Peyer's patch (tissue), 4 donors: ENCODE data around the gene PTOV1. TPM values are rescaled to one million over a fixed set of nuclear protein-coding genes. Genes with fewer than 3 reads are reported as not detected.

Experiments used
- DNase-seq, 3 donors: peaks; one replicate each; pipeline ENCODE4 v3.0.0-alpha.2; 2017 to 2019
- H3K27ac ChIP-seq, 4 donors: fragments of 200-600 bp; sonication (generic); one replicate each; pipeline ENCODE4 v1.5.1; 2016 to 2019
- H3K27me3 ChIP-seq, 2 donors: fragments of 200-600 bp; sonication (generic); one replicate each; pipeline ENCODE4 v1.5.1; 2019
- H3K36me3 ChIP-seq, 3 donors: fragments of 200-600 bp; sonication (generic); one replicate each; pipeline ENCODE4 v1.5.1; 2016 to 2019
- H3K4me1 ChIP-seq, 4 donors: fragments of 200-600 bp; sonication (generic); one replicate each; pipeline ENCODE4 v1.5.1; 2016 to 2019
- H3K4me3 ChIP-seq, 4 donors: fragments of 200-600 bp; sonication (generic); 1 replicate in 3 of 4; 2 replicates in 1 of 4; pipeline ENCODE4 v1.5.1; 2016 to 2019; ENCODE audit warnings: mild to moderate bottlenecking in 1 of 4
- H3K9me3 ChIP-seq, 4 donors: fragments of 200-600 bp; sonication (generic); one replicate each; pipeline ENCODE4 v1.5.1; 2016 to 2019; ENCODE audit warnings: mild to moderate bottlenecking in 1 of 4
- CTCF ChIP-seq, 6 experiments: fragments of 450-650 bp in 4 of 6; fragments of 200-600 bp in 2 of 6; sonication (generic) in 1 of 6; IDR thresholded peaks; one replicate each; pipeline ENCODE4 v1.5.1; 2017 to 2019; ENCODE audit warnings: antibody characterized with exemption in 6 of 6, mild to moderate bottlenecking in 3 of 6, moderate library complexity in 1 of 6
- POLR2A ChIP-seq, 2 donors: fragments of 450-650 bp; IDR thresholded peaks; one replicate each; pipeline ENCODE4 v1.5.1; 2017; ENCODE audit warnings: antibody characterized with exemption in 2 of 2, mild to moderate bottlenecking in 2 of 2, moderate library complexity in 2 of 2
- total RNA-seq, 4 donors: library from RNA; depleted of rRNA; stranded (reverse); fragments of >200 nt; gene quantifications; one replicate each; pipeline ENCODE4 v1.1.0, GENCODE V29; 2016

The PTOV1 gene
- total RNA-seq, 4 donors from 2014 or later = 80.0 to 153 (median 95.9) TPM

GRCh38 chr19:49895566-49896297 lies 44.8 kb downstream of the PTOV1 start:
- DNase-seq = no peak
- Histone ChIP-seq H3K4me1 (peaks cover 0 to 25% (median 16%) of the 10 kb centered on the region in 4 donors), H3K27ac (peak overlapping the region in 1 of 4 donors; percentile 72), H3K27me3 (no peaks in the 10 kb centered on the region), H3K36me3 (no peaks in the 10 kb centered on the region), H3K9me3 (no peaks in the 10 kb centered on the region), H3K4me3 (no peak overlapping the region)
- no peak for TF ChIP-seq CTCF (IDR thresholded peaks at IDR 0.05)
- TF ChIP-seq POLR2A (IDR thresholded peaks at IDR 0.05) = no peak

GRCh38 chr19:49896863-49897621 lies 46.1 kb downstream of the PTOV1 start, which contains the start of gene IL4I1:
IL4I1 (minus strand) TSS chr19:49896887; CDS start chr19:49896160, 727 bp downstream.
- no peaks in the 10 kb centered on the region for H3K27me3 ChIP-seq
- peak within 1 kb of the TSS in 3 of 4 donors; percentile 15 to 30 (median 29) for H3K4me3 ChIP-seq
- TF ChIP-seq POLR2A (IDR thresholded peaks at IDR 0.05) (no peak), CTCF (IDR thresholded peaks at IDR 0.05) (no peak)
- DNase-seq = peak in 2 of 3 donors; percentile 67 to 78
- H3K27ac ChIP-seq = peak within 1 kb of the TSS; percentile 42 to 73 (median 68)
- H3K36me3 ChIP-seq = no peaks in the 10 kb centered on the region
- H3K4me1 ChIP-seq = peaks cover 0 to 25% (median 15%) of the 10 kb centered on the region in 4 donors
- no peaks in the 10 kb centered on the region for H3K9me3 ChIP-seq

GRCh38 chr19:49904136-49904535 lies 53.2 kb downstream of the PTOV1 start:
- no peak for DNase-seq
- Histone ChIP-seq H3K4me3 (no peak overlapping the region), H3K36me3 (peaks cover 0 to 26% (median 0%) of the 10 kb centered on the region in 3 donors), H3K27me3 (no peaks in the 10 kb centered on the region), H3K4me1 (peaks cover 0 to 11% (median 2%) of the 10 kb centered on the region in 4 donors), H3K27ac (no peak overlapping the region), H3K9me3 (no peaks in the 10 kb centered on the region)
- TF ChIP-seq CTCF (IDR thresholded peaks at IDR 0.05) = no peak
- TF ChIP-seq POLR2A (IDR thresholded peaks at IDR 0.05) = no peak

GRCh38 chr19:49906879-49907564 lies 56.1 kb downstream of the PTOV1 start:
- TF ChIP-seq POLR2A (IDR thresholded peaks at IDR 0.05) = no peak
- no peak for TF ChIP-seq CTCF (IDR thresholded peaks at IDR 0.05)
- Histone ChIP-seq H3K4me3 (no peak overlapping the region), H3K9me3 (no peaks in the 10 kb centered on the region), H3K27me3 (no peaks in the 10 kb centered on the region), H3K27ac (no peak overlapping the region), H3K4me1 (peaks cover 0 to 15% (median 7%) of the 10 kb centered on the region in 4 donors), H3K36me3 (peaks cover 0 to 30% (median 0%) of the 10 kb centered on the region in 3 donors)
- no peak for DNase-seq

- H3K36me3 ChIP-seq = peaks cover 0 to 30% (median 0%) of the 10 kb centered on the region in 3 donors
- no peaks in the 10 kb centered on the region for H3K9me3 ChIP-seq
- H3K4me3 ChIP-seq = no peak overlapping the region
- H3K27ac ChIP-seq = peak overlapping the region in 1 of 4 donors; percentile 3
- peak in 1 of 3 donors; percentile 74 for DNase-seq
- peaks cover 0 to 15% (median 7%) of the 10 kb centered on the region in 4 donors for H3K4me1 ChIP-seq
- TF ChIP-seq POLR2A (IDR thresholded peaks at IDR 0.05) = no peak
- no peak for TF ChIP-seq CTCF (IDR thresholded peaks at IDR 0.05)
- no peaks in the 10 kb centered on the region for H3K27me3 ChIP-seq
Observed at GRCh38 chr19:49907745-49908446, 56.9 kb downstream of the PTOV1 start.
